Measurements from ENCODE around the gene HCN2.

DNA sequence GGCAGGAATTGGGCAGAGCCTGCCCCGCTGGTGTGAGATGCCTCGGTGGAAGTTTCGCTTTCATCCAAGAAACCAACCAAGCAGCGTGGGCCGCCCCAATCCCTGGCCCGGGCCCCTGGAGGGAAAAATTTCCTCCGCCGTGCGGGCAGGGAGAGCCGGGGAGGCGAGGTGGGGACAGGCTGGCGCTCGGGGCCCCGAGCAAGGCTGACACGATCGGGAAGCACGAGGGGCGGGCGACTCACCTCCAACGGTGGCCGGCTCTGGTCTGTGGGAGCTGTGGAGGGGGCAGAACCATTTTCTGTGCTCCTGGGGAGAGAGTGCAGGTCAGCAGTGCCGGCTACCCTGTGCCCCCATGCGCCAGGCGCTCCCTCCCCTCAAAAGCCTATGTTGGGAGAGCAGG is 62.3 kb downstream of the HCN2 start:
- TF ChIP-seq, protein P1, sequence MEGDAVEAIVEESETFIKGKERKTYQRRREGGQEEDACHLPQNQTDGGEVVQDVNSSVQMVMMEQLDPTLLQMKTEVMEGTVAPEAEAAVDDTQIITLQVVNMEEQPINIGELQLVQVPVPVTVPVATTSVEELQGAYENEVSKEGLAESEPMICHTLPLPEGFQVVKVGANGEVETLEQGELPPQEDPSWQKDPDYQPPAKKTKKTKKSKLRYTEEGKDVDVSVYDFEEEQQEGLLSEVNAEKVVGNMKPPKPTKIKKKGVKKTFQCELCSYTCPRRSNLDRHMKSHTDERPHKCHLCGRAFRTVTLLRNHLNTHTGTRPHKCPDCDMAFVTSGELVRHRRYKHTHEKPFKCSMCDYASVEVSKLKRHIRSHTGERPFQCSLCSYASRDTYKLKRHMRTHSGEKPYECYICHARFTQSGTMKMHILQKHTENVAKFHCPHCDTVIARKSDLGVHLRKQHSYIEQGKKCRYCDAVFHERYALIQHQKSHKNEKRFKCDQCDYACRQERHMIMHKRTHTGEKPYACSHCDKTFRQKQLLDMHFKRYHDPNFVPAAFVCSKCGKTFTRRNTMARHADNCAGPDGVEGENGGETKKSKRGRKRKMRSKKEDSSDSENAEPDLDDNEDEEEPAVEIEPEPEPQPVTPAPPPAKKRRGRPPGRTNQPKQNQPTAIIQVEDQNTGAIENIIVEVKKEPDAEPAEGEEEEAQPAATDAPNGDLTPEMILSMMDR (IDR thresholded peaks at IDR 0.05): no peak
- no peak for TF ChIP-seq POLR2A (IDR thresholded peaks at IDR 0.05)
